Esophagus squamous epithelium (tissue), 5 donors: Measurements from ENCODE around the gene THBS1. TPM values are rescaled to one million over a fixed set of nuclear protein-coding genes. Genes with fewer than 3 reads are reported as not detected.

Source experiments
- DNase-seq: peaks from one replicate; lab custom pipeline; 2025; lab: John Stamatoyannopoulos, UW
- H3K27ac ChIP-seq, 4 donors: fragments of 200-600 bp; sonication (generic); one replicate each; pipeline ENCODE4 v1.5.1; 2016 to 2019; ENCODE audit warnings: mild to moderate bottlenecking in 1 of 4
- H3K27me3 ChIP-seq, 4 donors: fragments of 200-600 bp; sonication (generic); 1 replicate in 3 of 4; 2 replicates in 1 of 4; pipeline versions ENCODE4 v1.5.1 to v1.6.0; 2017 to 2021; ENCODE audit warnings: antibody characterized with exemption in 1 of 4
- H3K36me3 ChIP-seq, 3 donors: fragments of 200-600 bp; sonication (generic); one replicate each; pipeline ENCODE4 v1.5.1; 2016 to 2019
- H3K4me1 ChIP-seq, 3 donors: fragments of 200-600 bp; sonication (generic); one replicate each; pipeline ENCODE4 v1.5.1; 2017 to 2019
- H3K4me3 ChIP-seq, 4 donors: fragments of 200-600 bp; sonication (generic); 1 replicate in 3 of 4; 2 replicates in 1 of 4; pipeline ENCODE4 v1.5.1; 2016 to 2019; ENCODE audit warnings: mild to moderate bottlenecking in 2 of 4, moderate library complexity in 1 of 4
- H3K9me3 ChIP-seq, 3 donors: fragments of 200-600 bp; sonication (generic); one replicate each; pipeline ENCODE4 v1.5.1; 2016 to 2019
- CTCF ChIP-seq, 6 experiments: fragments of 450-650 bp in 4 of 6; fragments of 200-600 bp in 2 of 6; sonication (generic) in 2 of 6; IDR thresholded peaks; one replicate each; pipeline ENCODE4 v1.5.1; 2016 to 2019; ENCODE audit warnings: antibody characterized with exemption in 6 of 6, mild to moderate bottlenecking in 4 of 6, moderate library complexity in 4 of 6
- POLR2A ChIP-seq, 4 donors: fragments of 450-650 bp; IDR thresholded peaks; one replicate each; pipeline ENCODE4 v1.6.1; 2017; ENCODE audit warnings: antibody characterized with exemption in 4 of 4, mild to moderate bottlenecking in 4 of 4, moderate library complexity in 3 of 4
- WGBS, 2 donors: methylation state at CpG; one replicate each; pipeline ENCODE4 v1.1.5; 2018; 5-methylcytosine and 5-hydroxymethylcytosine counted together
- intact Hi-C: fragments of 100-400 bp; cut with DNase I; formaldehyde crosslinking; loops from one replicate; pipeline ENCODE4 v1.15.0; 2022
- total RNA-seq, 4 donors: library from RNA; depleted of rRNA; stranded (reverse); fragments of >200 nt; gene quantifications; one replicate each; pipeline ENCODE4 v1.1.0, GENCODE V29; 2016
- donor health status: DM: yes; HTN: yes; CAD: no.

The THBS1 gene
- total RNA-seq, 4 donors from 2014 or later, result 6.3 to 110 (median 63.8) TPM

- WGBS, 2 donors, result 37 to 41% methylated on average over 3 of the region's 3 CpGs
- TF ChIP-seq CTCF (IDR thresholded peaks at IDR 0.05) (no peak), POLR2A (IDR thresholded peaks at IDR 0.05) (no peak)
- peaks cover 0 to 32% (median 3%) of the 10 kb centered on the region in 3 donors for H3K36me3 ChIP-seq
- H3K27me3 ChIP-seq, result no peaks in the 10 kb centered on the region
- H3K9me3 ChIP-seq, result no peaks in the 10 kb centered on the region
- peaks cover 0 to 9% (median 0%) of the 10 kb centered on the region in 3 donors for H3K4me1 ChIP-seq
- H3K27ac ChIP-seq, result no peak overlapping the region
- H3K4me3 ChIP-seq, result no peak overlapping the region
- DNase-seq, result no peak
- intact Hi-C loops, result no loop called here
Observed at GRCh38 chr15:39598186-39598850, 17.4 kb downstream of the THBS1 start.

- no peak for TF ChIP-seq POLR2A (IDR thresholded peaks at IDR 0.05)
- no peak for TF ChIP-seq CTCF (IDR thresholded peaks at IDR 0.05)
- H3K4me1 ChIP-seq, result peaks cover 0 to 3% (median 0%) of the 10 kb centered on the region in 3 donors
- 74 to 83% methylated on average over 12 of the region's 12 CpGs for WGBS, 2 donors
- H3K4me3 ChIP-seq, result no peak overlapping the region
- no peaks in the 10 kb centered on the region for H3K27me3 ChIP-seq
- peaks cover 0 to 23% (median 3%) of the 10 kb centered on the region in 3 donors for H3K36me3 ChIP-seq
- intact Hi-C loops, result no loop called here
- H3K9me3 ChIP-seq, result no peaks in the 10 kb centered on the region
- no peak for DNase-seq
- peak overlapping the region in 1 of 4 donors; percentile 10 for H3K27ac ChIP-seq
Observed at GRCh38 chr15:39598958-39599845, 18.3 kb downstream of the THBS1 start.

- intact Hi-C loops, result no loop called here
- no peak for DNase-seq
- Histone ChIP-seq H3K27ac (no peak overlapping the region), H3K4me1 (no peaks in the 10 kb centered on the region), H3K4me3 (no peak overlapping the region), H3K9me3 (no peaks in the 10 kb centered on the region), H3K27me3 (no peaks in the 10 kb centered on the region), H3K36me3 (peaks cover 0 to 16% (median 0%) of the 10 kb centered on the region in 3 donors)
- 70 to 79% methylated on average over 2 of the region's 2 CpGs for WGBS, 2 donors
- TF ChIP-seq CTCF (IDR thresholded peaks at IDR 0.05) (no peak), POLR2A (IDR thresholded peaks at IDR 0.05) (no peak)
Observed at GRCh38 chr15:39599871-39600270, 19.0 kb downstream of the THBS1 start.

GRCh38 chr15:39602143-39602542 is 21.3 kb downstream of the THBS1 start:
- intact Hi-C loops, result no loop called here
- H3K4me1 ChIP-seq, result no peaks in the 10 kb centered on the region
- DNase-seq, result no peak
- H3K4me3 ChIP-seq, result no peak overlapping the region
- TF ChIP-seq CTCF (IDR thresholded peaks at IDR 0.05), result no peak
- TF ChIP-seq POLR2A (IDR thresholded peaks at IDR 0.05), result no peak
- no peaks in the 10 kb centered on the region for H3K9me3 ChIP-seq
- H3K36me3 ChIP-seq, result no peaks in the 10 kb centered on the region
- H3K27me3 ChIP-seq, result no peaks in the 10 kb centered on the region
- WGBS, 2 donors, result 84% methylated on average over 5 of the region's 5 CpGs
- H3K27ac ChIP-seq, result no peak overlapping the region

- H3K4me1 ChIP-seq, result peaks cover 0 to 10% (median 0%) of the 10 kb centered on the region in 3 donors
- intact Hi-C loops, result no loop called here
- no peak overlapping the region for H3K27ac ChIP-seq
- no peak overlapping the region for H3K4me3 ChIP-seq
- H3K27me3 ChIP-seq, result no peaks in the 10 kb centered on the region
- H3K36me3 ChIP-seq, result no peaks in the 10 kb centered on the region
- H3K9me3 ChIP-seq, result peaks cover 0 to 4% (median 4%) of the 10 kb centered on the region in 3 donors
- WGBS, 2 donors, result 67 to 100% methylated on average over 1 of the region's 1 CpG
- DNase-seq, result no peak
- no peak for TF ChIP-seq CTCF (IDR thresholded peaks at IDR 0.05)
- TF ChIP-seq POLR2A (IDR thresholded peaks at IDR 0.05), result no peak
Observed at GRCh38 chr15:39605146-39605545, 24.3 kb downstream of the THBS1 start.
